CD4-positive, alpha-beta T cell treated with Interleukin-15 for 4 hours (primary cell): Measurements from ENCODE around the gene MAML3.

Experiments used
- DNase-seq: peaks from one replicate; pipeline ENCODE4 v3.0.0-alpha.2; 2020; ENCODE audit warnings: low spot score

The MAML3 gene

DNA sequence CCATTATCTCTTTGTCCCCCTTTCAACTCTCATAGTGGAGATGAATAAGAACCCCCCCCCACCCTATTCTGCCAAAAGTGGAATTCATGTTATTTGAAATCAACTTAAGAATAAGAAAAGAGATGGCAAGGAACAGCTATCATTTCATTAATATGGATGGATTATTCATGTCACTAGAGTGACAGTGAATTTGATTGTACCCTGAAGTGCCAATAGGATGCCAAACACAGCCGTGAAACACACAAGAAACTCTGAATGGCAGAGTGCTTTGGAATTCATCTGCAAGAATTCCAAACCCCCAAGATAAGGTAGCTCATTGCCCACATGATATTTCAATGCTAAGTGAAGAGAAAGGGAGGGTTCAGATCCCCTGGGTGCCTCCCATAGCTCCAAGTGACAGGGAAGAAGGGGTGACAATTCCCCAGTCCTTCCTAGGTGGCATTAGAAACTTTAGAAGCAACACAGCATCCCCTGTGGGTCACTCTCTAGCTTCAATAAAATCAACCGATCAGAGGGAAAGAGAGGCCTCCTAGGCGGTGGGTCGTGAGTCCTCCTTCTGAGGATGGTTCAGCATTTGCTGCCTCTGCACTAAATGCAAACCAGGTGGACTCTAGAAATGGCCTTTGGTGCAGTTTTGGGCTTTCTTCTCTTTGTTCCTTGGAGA is 404.0 kb downstream of the MAML3 start:
- DNase-seq, result no peak

GRCh38 chr4:139749338-139749737 is 404.6 kb downstream of the MAML3 start:
- DNase-seq, result no peak

GRCh38 chr4:139746431-139747171 is 407.4 kb downstream of the MAML3 start:
- no peak for DNase-seq

DNA sequence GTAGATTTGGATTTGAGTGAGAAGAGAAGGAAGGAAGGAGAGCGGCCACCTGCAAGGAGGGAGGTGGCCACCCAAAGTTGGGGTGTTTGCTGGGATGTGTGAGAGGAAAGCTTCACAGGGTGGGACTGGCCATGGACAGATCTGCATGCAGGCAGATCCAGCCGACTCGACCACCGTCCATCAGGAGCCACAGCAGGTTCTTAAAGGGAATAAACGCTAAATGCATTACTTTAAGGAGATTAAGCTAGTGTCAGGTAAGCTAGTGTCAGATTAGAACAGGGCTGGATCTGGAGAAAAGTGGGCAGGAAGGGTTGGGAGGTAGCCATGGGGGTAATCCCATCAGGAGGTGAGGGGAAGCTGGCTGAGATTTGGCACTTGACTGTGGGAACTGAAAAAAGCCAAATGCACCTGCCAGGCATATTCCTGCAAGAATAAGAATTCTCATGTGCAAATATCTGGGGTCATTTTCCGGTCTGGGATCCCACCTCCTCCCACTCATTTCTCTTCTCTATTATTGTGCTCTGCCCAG is 408.8 kb downstream of the MAML3 start:
- DNase-seq, result no peak

DNA sequence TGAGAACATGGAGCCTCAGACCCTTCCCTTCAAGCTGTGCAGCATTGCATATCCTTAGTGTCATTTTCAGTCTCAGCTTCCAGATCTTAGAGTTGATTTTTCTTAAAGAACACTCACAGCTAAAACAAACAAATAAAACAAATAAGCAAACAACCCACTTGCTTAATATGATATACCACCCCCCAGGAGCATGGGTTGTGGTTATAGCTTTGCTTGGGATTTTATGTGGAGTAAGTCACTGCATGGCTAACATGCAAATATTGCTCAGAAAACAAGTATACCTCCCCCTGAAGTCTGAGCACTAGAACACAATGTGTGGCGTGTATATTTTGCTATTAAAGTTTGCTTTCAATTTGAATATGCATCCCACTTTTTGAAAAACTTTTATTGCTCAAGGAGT is 409.8 kb downstream of the MAML3 start:
- DNase-seq, result no peak

GRCh38 chr4:139743027-139743426 is 411.0 kb downstream of the MAML3 start:
- DNase-seq, result no peak

DNA sequence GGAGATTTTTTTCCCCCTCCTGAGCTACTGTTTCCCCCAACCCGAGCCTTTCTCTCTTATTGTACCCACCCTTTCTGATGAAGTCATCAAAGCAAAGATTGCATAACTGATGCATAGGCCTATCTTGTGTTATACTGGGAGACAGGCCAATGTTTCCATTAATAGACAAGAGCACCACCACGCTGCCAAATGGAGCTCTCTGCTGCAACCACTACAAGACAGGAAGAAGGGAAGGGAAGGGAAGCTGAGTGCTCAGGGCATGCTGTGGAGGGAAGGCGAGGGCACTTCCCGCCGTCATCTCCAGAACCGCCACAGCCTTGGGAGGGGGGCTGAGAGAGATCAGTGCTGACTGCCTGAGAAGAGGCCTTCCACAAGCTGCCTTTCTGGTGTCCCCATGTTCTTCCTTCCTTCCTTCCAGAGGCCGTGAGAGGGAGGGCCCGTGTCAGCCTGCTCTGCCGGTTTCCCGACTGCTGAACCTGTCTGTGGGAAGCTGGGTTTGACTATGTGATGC is 413.4 kb downstream of the MAML3 start:
- DNase-seq, result no peak

GRCh38 chr4:139740121-139740520 is 413.9 kb downstream of the MAML3 start:
- DNase-seq, result no peak

DNA sequence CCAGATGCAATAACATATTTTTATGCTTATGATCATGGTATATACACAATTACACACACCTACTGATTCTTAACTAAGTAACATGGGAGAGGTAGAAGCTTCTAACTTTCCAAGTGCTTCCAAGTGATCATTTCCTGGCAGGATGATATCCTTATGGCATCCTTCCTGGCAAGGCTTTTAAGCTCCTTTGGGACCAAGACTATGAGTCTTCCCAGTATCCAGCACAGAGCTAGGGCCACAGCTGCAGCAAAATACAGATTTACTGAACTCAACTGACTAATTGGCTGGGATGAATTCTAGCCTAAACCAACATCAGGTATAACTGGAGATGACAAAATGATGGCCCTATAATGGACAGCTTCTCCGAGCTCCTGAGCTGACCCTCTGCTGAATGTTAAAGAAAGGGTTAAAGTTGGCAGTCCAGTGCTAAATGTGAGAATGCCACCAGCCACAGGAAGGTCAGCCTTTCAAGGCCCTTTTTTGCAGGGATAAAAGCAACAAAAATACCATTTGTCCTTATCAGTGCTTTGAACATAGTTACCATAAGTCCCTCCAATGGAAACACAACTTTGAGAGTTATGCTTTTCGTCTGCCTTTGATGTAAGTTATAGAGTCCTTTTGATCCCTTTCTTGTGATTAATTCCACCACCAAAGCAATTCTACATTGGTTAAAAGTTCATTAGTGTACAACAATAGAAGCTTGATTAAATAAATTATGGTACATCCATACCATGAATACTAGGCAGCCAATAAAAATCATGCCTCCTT is 415.0 kb downstream of the MAML3 start:
- DNase-seq, result no peak

DNA sequence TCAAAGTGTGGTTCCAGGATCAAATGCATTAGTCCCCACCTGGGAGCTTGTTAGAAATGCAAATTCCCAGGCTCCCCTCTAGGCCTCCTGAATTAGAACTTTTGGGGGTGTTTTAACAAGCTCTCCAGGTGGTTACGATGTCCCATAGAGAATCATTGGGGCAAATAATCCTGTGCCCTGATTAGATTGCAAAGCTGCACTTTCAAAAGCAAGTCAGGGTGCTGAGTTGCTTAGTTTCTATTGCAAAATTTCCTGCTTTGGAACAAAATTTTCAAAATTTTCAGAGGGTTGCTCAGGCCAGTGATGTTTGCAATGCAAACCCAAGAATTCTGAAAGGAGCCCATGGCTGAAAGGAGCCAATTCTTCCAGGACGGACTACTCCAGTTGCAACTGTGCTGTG is 417.3 kb downstream of the MAML3 start:
- no peak for DNase-seq

GRCh38 chr4:139736274-139736660 is 417.7 kb downstream of the MAML3 start:
- DNase-seq, result no peak

- DNase-seq, result no peak
Measured at GRCh38 chr4:139735381-139736273, 418.4 kb downstream of the MAML3 start.

GRCh38 chr4:139734875-139735380 is 419.1 kb downstream of the MAML3 start:
- peak; percentile 12 for DNase-seq

GRCh38 chr4:139734201-139734874 is 419.6 kb downstream of the MAML3 start:
- DNase-seq, result no peak

DNA sequence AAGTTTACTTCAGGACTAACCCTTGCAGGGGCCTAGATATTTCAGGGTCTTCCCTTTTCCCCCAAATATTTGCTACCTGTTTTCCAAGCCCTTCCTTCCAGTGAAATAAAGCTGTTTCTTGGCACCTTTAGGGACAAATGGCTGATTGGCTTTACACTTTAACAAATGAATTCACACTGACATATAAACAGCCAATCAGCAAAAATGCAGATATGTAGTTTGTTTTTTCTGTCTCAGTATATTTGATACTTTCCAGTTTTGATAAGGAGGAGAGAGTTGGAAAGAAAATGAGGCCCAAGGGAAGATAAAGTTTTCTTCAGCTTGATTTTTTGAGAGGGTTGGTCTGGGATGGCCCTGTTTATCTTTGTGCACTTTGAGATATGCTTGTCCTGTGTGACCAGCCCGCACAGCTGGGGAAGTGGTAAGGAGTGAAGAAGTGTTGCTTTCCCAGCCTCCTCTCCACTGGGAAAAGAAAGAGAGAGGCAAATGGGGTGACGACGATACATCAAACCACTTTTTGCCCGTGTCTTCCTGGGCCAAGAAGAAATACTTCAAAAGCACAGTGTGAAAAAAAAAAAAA is 420.9 kb downstream of the MAML3 start:
- no peak for DNase-seq

DNA sequence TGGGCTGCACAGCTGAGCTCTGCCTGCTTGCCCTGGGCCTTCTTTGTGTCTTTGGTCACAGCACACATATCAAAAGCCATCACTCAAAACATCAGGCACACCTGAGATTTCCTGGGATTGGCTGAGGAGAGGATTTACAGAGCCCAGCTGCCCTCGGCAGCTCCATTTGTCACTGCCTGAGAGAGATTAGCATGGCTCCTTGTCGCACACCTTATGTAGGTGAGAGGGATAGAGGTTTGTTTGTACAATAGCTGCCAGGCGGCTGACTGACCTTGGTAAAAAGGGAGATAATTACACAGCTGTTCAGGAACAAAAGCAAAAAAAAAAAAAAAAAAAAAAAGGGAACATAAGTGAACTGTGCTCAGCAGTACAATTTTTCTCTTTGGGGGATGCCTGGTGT is 425.1 kb downstream of the MAML3 start:
- DNase-seq, result no peak

DNA sequence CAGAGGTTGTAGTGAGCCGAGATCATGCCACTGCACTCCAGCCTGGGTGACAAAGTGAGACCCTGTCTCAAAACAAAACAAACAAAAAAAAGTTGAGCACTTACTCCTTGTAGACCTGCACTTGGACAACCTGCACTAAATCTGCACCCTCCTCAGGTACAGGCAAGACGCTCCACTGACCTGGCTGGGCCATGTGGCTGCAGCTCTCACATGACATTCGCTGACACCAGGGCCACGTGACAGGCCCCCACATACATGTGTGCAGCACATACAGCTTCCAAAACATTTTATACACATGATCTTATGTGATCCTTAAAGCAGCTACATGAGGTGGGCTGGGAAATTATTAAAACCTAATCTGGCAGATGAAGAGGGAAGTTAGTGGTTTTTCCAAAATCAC is 425.8 kb downstream of the MAML3 start:
- DNase-seq, result no peak

- DNase-seq, result no peak
Measured at GRCh38 chr4:139726615-139727014, 427.4 kb downstream of the MAML3 start.

DNA sequence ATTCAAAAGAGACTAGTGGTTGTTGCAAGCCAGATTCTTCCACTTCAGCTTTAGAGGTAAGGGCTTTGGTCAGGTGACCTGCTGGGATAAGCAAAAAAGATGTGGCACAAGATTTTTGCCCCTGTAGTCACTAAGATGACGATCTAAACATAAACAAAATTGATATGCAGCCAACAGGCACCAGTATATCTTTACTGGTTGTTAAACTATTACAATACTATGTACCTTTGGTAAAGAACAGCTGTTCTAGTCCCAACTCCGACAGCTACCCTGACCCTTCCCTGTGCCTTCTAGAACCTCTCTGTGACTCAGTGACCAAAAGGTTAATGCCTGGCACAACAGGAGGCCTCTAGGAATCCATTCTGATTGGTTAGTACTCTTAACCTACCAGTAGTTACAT is 428.7 kb downstream of the MAML3 start:
- no peak for DNase-seq

DNA sequence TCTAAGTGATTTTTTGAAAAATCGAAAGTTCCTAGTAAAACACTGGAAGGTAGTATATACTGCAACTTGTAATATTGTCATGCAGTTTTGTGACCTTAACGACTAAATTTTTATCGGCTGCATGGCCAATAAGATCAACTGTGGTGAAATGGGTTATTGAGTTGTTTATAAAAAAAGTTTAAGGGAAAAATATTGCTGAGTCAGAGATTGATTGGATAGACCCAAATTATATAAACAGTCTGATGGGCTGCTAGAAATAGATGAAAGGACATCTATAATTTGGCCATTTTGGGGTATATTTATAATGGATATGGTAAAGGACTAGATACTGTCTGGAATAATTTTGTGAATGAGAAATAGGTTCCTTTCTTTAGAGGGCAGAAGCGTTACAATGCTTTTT is 432.2 kb downstream of the MAML3 start:
- no peak for DNase-seq
